ENCODE measurements around the gene ZDHHC14.

DNA sequence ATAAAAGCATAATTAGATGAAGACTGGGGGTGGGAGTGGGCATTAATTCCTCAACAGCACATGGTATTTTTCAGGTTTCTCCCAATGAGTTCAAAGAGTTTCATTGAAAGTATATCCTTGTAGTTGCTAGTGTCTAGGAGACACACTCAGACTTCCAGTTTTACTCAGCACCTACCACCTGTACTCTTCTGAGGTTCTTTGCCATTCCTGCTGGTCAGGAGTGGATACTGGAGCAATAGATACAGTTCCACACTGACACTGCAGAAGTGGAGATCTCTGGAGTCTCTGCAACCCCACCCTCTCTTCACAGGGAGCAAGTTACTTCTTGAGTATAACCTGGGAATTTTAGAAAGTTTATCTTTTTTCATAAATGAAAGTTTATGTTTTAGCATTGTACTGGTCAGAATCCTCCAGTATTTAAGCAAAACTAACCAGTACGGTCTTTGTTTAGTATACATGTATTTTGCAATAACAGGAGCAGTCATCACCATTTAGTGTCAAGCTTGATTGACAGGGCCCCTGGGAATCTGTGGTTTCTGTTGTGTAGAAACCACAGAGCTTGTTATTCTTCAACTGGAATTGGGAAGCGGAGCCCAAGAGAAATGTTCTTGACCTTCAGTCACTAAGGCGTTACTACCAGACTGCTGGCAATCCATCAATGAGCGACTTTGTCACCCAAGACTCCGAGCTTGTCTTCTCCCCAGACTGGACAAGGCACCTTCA is 148.1 kb downstream of the ZDHHC14 start:
- TF ChIP-seq POLR2AphosphoS5 (IDR thresholded peaks at IDR 0.05) (no peak), CTCF (IDR thresholded peaks at IDR 0.05) (no peak)
